ENCODE measurements around the gene BAZ1B. TPM values are rescaled to one million over a fixed set of nuclear protein-coding genes. Genes with fewer than 3 reads are reported as not detected.

BAZ1B gene
- total and polyA plus RNA-seq, 4 donors = 8.6 to 31.3 (median 21.5) TPM

- no peak overlapping the region for H3K4me3 ChIP-seq (ENCODE audit: low read depth in 1 of 3, low read length in 3 of 3)
- no peak for TF ChIP-seq ZBTB33 (IDR thresholded peaks at IDR 0.05)
- TF ChIP-seq JUND (IDR thresholded peaks at IDR 0.05) = no peak
- H3K27ac ChIP-seq (ENCODE audit: low read depth in 1 of 2, low read length in 2 of 2) = no peak overlapping the region
- no peak for DNase-seq (ENCODE audit: low spot score)
- no peak overlapping the region for H3K9ac ChIP-seq (ENCODE audit: low read depth in 1 of 2, low read length in 2 of 2)
- 98% methylated on average over 3 of the region's 3 CpGs for WGBS
- H3K27me3 ChIP-seq (ENCODE audit: control insufficient read depth in 4 of 4, insufficient read depth in 4 of 4, low read length in 3 of 4) = no peaks in the 10 kb centered on the region
- H3K4me1 ChIP-seq (ENCODE audit: control insufficient read depth in 4 of 4, insufficient read depth in 4 of 4, low read length in 3 of 4) = no peaks in the 10 kb centered on the region
- H3K36me3 ChIP-seq (ENCODE audit: control insufficient read depth in 4 of 4, insufficient read depth in 3 of 4, low read depth in 1 of 4, low read length in 3 of 4) = peaks cover 23 to 87% (median 60%) of the 10 kb centered on the region in 4 donors
- no peaks in the 10 kb centered on the region for H3K9me3 ChIP-seq (ENCODE audit: control insufficient read depth in 4 of 4, low read length in 3 of 4)
Observed at GRCh38 chr7:73461782-73462285, 60.3 kb downstream of the BAZ1B start.

- Histone ChIP-seq H3K27ac (ENCODE audit: low read depth in 1 of 2, low read length in 2 of 2) (no peak overlapping the region), H3K4me1 (ENCODE audit: control insufficient read depth in 4 of 4, insufficient read depth in 4 of 4, low read length in 3 of 4) (peaks cover 0 to 3% (median 0%) of the 10 kb centered on the region in 4 donors), H3K36me3 (ENCODE audit: control insufficient read depth in 4 of 4, insufficient read depth in 3 of 4, low read depth in 1 of 4, low read length in 3 of 4) (peaks cover 10 to 49% (median 40%) of the 10 kb centered on the region in 4 donors), H3K9ac (ENCODE audit: low read depth in 1 of 2, low read length in 2 of 2) (no peak overlapping the region), H3K4me3 (ENCODE audit: low read depth in 1 of 3, low read length in 3 of 3) (no peak overlapping the region), H3K9me3 (ENCODE audit: control insufficient read depth in 4 of 4, low read length in 3 of 4) (no peaks in the 10 kb centered on the region), H3K27me3 (ENCODE audit: control insufficient read depth in 4 of 4, insufficient read depth in 4 of 4, low read length in 3 of 4) (no peaks in the 10 kb centered on the region)
- no peak for DNase-seq (ENCODE audit: low spot score)
- TF ChIP-seq HNF4A (conservative IDR thresholded peaks at IDR 0.05) (no peak), RXRA (IDR thresholded peaks at IDR 0.05) (no peak), ZBTB33 (IDR thresholded peaks at IDR 0.05) (no peak), JUND (IDR thresholded peaks at IDR 0.05) (no peak), CTCF (IDR thresholded peaks at IDR 0.05; ENCODE audit: low read depth, low read length, missing input control) (no peak), TAF1 (conservative IDR thresholded peaks at IDR 0.05) (no peak), SP1 (IDR thresholded peaks at IDR 0.05) (no peak), ATF3 (IDR thresholded peaks at IDR 0.05) (no peak), FOXA2 (IDR thresholded peaks at IDR 0.05) (no peak)
- 87% methylated on average over 3 of the region's 3 CpGs for WGBS
Observed at GRCh38 chr7:73454424-73454823, 67.7 kb downstream of the BAZ1B start.

GRCh38 chr7:73452999-73453635 is 69.0 kb downstream of the BAZ1B start:
- no peak overlapping the region for H3K27ac ChIP-seq (ENCODE audit: low read depth in 1 of 2, low read length in 2 of 2)
- H3K27me3 ChIP-seq (ENCODE audit: control insufficient read depth in 4 of 4, insufficient read depth in 4 of 4, low read length in 3 of 4) = no peaks in the 10 kb centered on the region
- H3K4me1 ChIP-seq (ENCODE audit: control insufficient read depth in 4 of 4, insufficient read depth in 4 of 4, low read length in 3 of 4) = peaks cover 0 to 3% (median 0%) of the 10 kb centered on the region in 4 donors
- TF ChIP-seq FOXA2 (IDR thresholded peaks at IDR 0.05) = no peak
- TF ChIP-seq YY1 (IDR thresholded peaks at IDR 0.05) = no peak
- no peak for TF ChIP-seq HNF4G (IDR thresholded peaks at IDR 0.05)
- no peak for TF ChIP-seq EGR1 (IDR thresholded peaks at IDR 0.05; ENCODE audit: low read depth in 2 of 2)
- TF ChIP-seq ATF3 (IDR thresholded peaks at IDR 0.05) = no peak
- no peak for TF ChIP-seq JUND (IDR thresholded peaks at IDR 0.05)
- TF ChIP-seq NR2F2 (IDR thresholded peaks at IDR 0.05) = peak; percentile 13
- peak; percentile 17 to 38 for TF ChIP-seq RXRA (IDR thresholded peaks at IDR 0.05)
- no peak for TF ChIP-seq CTCF (IDR thresholded peaks at IDR 0.05; ENCODE audit: low read depth, low read length, missing input control)
- peak in 1 of 2 donors; percentile 42 for TF ChIP-seq RAD21 (IDR thresholded peaks at IDR 0.05)
- TF ChIP-seq SP1 (IDR thresholded peaks at IDR 0.05) = peak; percentile 66
- peak; percentile 57 to 63 for TF ChIP-seq HNF4A (conservative IDR thresholded peaks at IDR 0.05)
- no peak for TF ChIP-seq ZBTB33 (IDR thresholded peaks at IDR 0.05)
- H3K9ac ChIP-seq (ENCODE audit: low read depth in 1 of 2, low read length in 2 of 2) = no peak overlapping the region
- DNase-seq (ENCODE audit: low spot score) = no peak
- 45% methylated on average over 2 of the region's 2 CpGs for WGBS
- H3K36me3 ChIP-seq (ENCODE audit: control insufficient read depth in 4 of 4, insufficient read depth in 3 of 4, low read depth in 1 of 4, low read length in 3 of 4) = peaks cover 6 to 52% (median 50%) of the 10 kb centered on the region in 4 donors
- no peak overlapping the region for H3K4me3 ChIP-seq (ENCODE audit: low read depth in 1 of 3, low read length in 3 of 3)
- no peaks in the 10 kb centered on the region for H3K9me3 ChIP-seq (ENCODE audit: control insufficient read depth in 4 of 4, low read length in 3 of 4)

Measured in liver (tissue), 9 donors.